Activated CD8-positive, alpha-beta T cell treated with anti-CD3 and anti-CD28 coated beads for 36 hours (primary cell): Measurements from ENCODE around the gene KCTD16. TPM values are rescaled to one million over a fixed set of nuclear protein-coding genes. Genes with fewer than 3 reads are reported as not detected.

Experiments used
- ATAC-seq: fragments of 200-7000 bp; cut with Tn5 transposase; one replicate; pipeline ENCODE4 v1.10.0; 2021; ENCODE audit warnings: mild to moderate bottlenecking, moderate library complexity
- CTCF ChIA-PET: fragments of 350-600 bp; sonication (Branson Sonifier 250); formaldehyde crosslinking; loops from one replicate; lab custom pipeline; 2021; ENCODE audit warnings: antibody characterized with exemption; lab: Charles Lee
- POLR2A ChIA-PET: fragments of 350-600 bp; sonication (Branson Sonifier 250); formaldehyde crosslinking; loops from one replicate; lab custom pipeline; 2021; ENCODE audit warnings: antibody characterized with exemption; lab: Charles Lee
- DNase-seq: peaks from one replicate; pipeline ENCODE4 v3.0.0-alpha.2; 2020
- H3K27ac Mint-ChIP-seq: one replicate; pipeline ENCODE4 v1.8.0; 2021; ENCODE audit warnings: mild to moderate bottlenecking, mixed read lengths
- H3K27me3 Mint-ChIP-seq: one replicate; pipeline ENCODE4 v1.8.0; 2021; ENCODE audit warnings: mixed read lengths
- H3K36me3 Mint-ChIP-seq: one replicate; pipeline ENCODE4 v1.8.0; 2021; ENCODE audit warnings: low read depth, mixed read lengths
- H3K4me1 Mint-ChIP-seq: one replicate; pipeline ENCODE4 v1.8.0; 2021; ENCODE audit warnings: low read depth, mixed read lengths
- H3K4me3 Mint-ChIP-seq: one replicate; pipeline ENCODE4 v1.8.0; 2021; ENCODE audit warnings: mild to moderate bottlenecking, moderate library complexity, mixed read lengths
- H3K9me3 Mint-ChIP-seq: one replicate; pipeline ENCODE4 v1.8.0; 2021; ENCODE audit warnings: mixed read lengths
- intact Hi-C: fragments of 100-400 bp; cut with micrococcal nuclease; formaldehyde crosslinking; loops from one replicate; pipeline ENCODE4 v1.10.0; 2022
- total RNA-seq, 2 experiments: library from RNA; stranded (reverse); gene quantifications; one replicate each; pipeline ENCODE4 v1.2.3, GENCODE V29; 2021
- TF ChIP-seq, protein P1 (sequence below): fragments of 200-600 bp; IDR thresholded peaks from one replicate; pipeline ENCODE4 v1.8.0; 2022; ENCODE audit warnings: antibody characterized with exemption, mild to moderate bottlenecking

Gene KCTD16
- total RNA-seq = under 1 TPM; 0.27 to 0.29 TPM

DNA sequence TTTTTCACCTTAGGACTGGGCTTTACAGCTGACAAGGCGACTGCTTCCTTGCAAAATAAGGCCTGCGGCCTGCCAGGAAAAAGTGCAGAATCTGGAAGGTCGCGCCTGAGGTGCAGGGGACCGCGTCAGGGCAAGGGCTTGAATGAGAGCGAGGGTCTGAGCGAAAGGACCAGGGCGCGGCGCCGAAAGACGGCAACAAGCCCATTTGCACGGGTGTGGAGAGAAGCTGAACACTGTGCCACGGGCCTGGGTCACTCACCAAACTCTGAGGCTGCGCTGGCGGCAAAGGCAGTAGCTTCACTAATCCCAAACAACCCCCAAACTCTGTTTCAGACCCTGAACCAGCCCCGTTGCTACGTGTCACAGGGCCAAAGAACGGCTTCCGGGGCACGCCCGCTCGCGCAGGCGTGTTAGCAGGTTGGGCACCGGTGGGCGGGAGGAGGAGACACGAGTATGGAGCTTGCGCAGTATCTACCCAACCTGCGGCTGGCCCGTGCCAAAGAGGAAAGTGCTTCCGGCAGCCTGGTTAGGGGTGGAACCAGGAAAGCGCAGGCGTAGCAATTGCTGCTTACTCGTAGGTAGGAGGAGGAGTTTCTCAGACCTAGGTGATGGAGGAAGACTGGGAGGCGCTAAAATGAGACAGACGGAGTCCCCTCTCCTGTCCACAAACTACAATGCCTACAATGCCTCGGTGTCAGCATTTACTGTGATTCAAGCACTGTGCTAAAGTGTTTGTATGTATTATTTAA is at the start of gene KCTD16, which contains the start of gene YIPF5:
Gene KCTD16, plus strand, starts transcription at position 598 of the 749 bp plus-strand sequence.
Gene YIPF5, minus strand, starts transcription at position 384 of the 749 bp plus-strand sequence. CDS start 704 bp downstream, outside the sequence.
- POLR2A ChIA-PET = interaction anchor here (0.9 to 2.5 kb wide), 6 partner anchors 9 to 22 kb away, joined by 3 to 19 read pairs (median 5); no protein-coding TSS in a partner anchor
- ATAC-seq (peak; percentile 99), DNase-seq (peak; percentile 99)
- intact Hi-C loops = loop anchor here (2.0 kb wide), 1 partner anchor 18 kb away; no protein-coding TSS in a partner anchor
- H3K4me1 Mint-ChIP-seq = peaks cover 40% of the 10 kb centered on the region
- TF ChIP-seq, protein P1, sequence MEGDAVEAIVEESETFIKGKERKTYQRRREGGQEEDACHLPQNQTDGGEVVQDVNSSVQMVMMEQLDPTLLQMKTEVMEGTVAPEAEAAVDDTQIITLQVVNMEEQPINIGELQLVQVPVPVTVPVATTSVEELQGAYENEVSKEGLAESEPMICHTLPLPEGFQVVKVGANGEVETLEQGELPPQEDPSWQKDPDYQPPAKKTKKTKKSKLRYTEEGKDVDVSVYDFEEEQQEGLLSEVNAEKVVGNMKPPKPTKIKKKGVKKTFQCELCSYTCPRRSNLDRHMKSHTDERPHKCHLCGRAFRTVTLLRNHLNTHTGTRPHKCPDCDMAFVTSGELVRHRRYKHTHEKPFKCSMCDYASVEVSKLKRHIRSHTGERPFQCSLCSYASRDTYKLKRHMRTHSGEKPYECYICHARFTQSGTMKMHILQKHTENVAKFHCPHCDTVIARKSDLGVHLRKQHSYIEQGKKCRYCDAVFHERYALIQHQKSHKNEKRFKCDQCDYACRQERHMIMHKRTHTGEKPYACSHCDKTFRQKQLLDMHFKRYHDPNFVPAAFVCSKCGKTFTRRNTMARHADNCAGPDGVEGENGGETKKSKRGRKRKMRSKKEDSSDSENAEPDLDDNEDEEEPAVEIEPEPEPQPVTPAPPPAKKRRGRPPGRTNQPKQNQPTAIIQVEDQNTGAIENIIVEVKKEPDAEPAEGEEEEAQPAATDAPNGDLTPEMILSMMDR = no peak
- H3K27ac Mint-ChIP-seq = peak within 1 kb of the TSS; percentile 79
- CTCF ChIA-PET = interaction anchor here (1.2 to 3.8 kb wide), 3 partner anchors 17 to 33 kb away, joined by 3 to 29 read pairs (median 9); no protein-coding TSS in a partner anchor
- no peaks in the 10 kb centered on the region for H3K9me3 Mint-ChIP-seq
- peaks cover 18% of the 10 kb centered on the region for H3K36me3 Mint-ChIP-seq
- H3K27me3 Mint-ChIP-seq = no peaks in the 10 kb centered on the region
- H3K4me3 Mint-ChIP-seq = peak within 1 kb of the TSS; percentile 88

DNA sequence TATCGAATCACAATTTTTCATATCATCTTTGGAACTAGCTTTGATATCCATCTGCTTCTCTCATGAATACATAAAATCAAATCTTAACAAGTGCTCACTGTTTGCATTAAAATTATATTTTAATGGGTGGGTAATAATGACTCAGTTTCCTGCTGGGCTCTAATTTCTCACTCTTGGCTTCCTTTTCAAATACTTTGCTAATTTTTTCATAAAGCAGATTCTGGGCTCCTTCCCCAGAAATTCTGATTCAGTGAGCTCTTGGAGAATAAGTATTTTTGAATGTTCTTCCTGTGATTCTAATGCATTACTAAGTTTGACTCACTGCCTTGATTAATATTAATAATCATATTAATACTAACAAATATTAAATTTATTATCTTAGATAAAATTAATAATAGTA is 49.1 kb upstream of the KCTD16 start:
- Mint-ChIP-seq H3K27me3 (peaks cover 1% of the 10 kb centered on the region), H3K4me3 (no peak overlapping the region), H3K36me3 (no peaks in the 10 kb centered on the region), H3K9me3 (no peaks in the 10 kb centered on the region), H3K27ac (no peak overlapping the region), H3K4me1 (no peaks in the 10 kb centered on the region)
- ATAC-seq (no peak), DNase-seq (no peak)
- ChIA-PET CTCF (interaction anchor here (1.1 to 1.6 kb wide), 2 partner anchors 9 to 11 kb away, joined by 3 to 4 read pairs; no protein-coding TSS in a partner anchor), POLR2A (no interaction called here)
- TF ChIP-seq, protein P1 = no peak
- intact Hi-C loops = no loop called here

DNA sequence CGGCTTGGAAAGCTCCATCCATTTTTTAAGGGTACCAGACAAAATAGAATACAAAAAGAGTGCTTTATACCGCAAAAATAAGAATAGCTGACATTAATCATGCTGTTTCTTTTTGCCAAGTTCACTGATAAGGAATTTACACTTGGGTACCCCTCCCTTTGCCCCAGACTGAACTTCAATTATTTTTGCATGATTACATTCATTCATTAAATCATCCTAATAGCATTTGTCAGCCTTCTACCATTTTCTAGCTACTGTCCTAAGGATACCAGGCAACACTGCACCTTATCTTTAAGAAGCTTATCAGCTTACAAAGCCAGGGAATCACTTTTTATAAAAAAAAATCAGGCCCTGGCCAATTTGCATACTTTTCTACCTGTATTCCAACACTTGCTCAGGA is 48.6 kb upstream of the KCTD16 start:
- ChIA-PET POLR2A (no interaction called here), CTCF (interaction anchor here (1.1 kb wide), 1 partner anchor 10 kb away, joined by 3 read pairs; no protein-coding TSS in a partner anchor)
- DNase-seq (no peak), ATAC-seq (no peak)
- no peak overlapping the region for H3K27ac Mint-ChIP-seq
- H3K9me3 Mint-ChIP-seq = no peaks in the 10 kb centered on the region
- H3K4me3 Mint-ChIP-seq = no peak overlapping the region
- H3K36me3 Mint-ChIP-seq = no peaks in the 10 kb centered on the region
- peaks cover 1% of the 10 kb centered on the region for H3K27me3 Mint-ChIP-seq
- no peaks in the 10 kb centered on the region for H3K4me1 Mint-ChIP-seq
- intact Hi-C loops = no loop called here
- TF ChIP-seq, protein P1 = no peak

DNA sequence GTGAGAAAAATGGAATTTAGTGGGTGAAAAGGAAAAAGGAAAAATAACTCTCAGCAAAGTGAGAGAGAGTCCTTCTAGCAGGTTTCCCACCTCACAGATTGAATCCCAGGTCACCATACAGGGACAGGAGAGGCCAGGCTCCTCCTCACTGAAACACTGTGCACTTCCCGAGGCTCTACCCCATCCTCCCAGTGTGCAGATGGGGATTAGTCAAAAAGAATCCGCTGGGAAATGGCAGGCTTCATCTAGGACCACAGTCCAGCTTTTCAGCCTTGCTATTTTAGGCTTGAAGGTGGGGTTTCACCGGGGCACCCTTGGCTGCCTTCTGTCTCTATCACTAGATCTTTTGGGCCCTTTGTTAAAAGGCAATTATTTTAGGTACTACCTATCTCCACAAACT is 48.0 kb upstream of the KCTD16 start:
- ATAC-seq (no peak), DNase-seq (no peak)
- ChIA-PET CTCF (no interaction called here), POLR2A (interaction anchor here (0.7 kb wide), 1 partner anchor 13 kb away, joined by 3 read pairs; no protein-coding TSS in a partner anchor)
- Mint-ChIP-seq H3K27ac (no peak overlapping the region), H3K36me3 (no peaks in the 10 kb centered on the region), H3K9me3 (no peaks in the 10 kb centered on the region), H3K4me3 (no peak overlapping the region), H3K27me3 (peaks cover 1% of the 10 kb centered on the region), H3K4me1 (no peaks in the 10 kb centered on the region)
- intact Hi-C loops = no loop called here
- TF ChIP-seq, protein P1 = no peak
